ENCODE measurements around the gene MALL. TPM values are rescaled to one million over a fixed set of nuclear protein-coding genes. Genes with fewer than 3 reads are reported as not detected.
"Not testable (repeated sequence)": the region's sequence is repeated elsewhere in the genome, so short reads cannot be mapped to it uniquely, and the experiment has no call there.

The MALL gene
- total and polyA plus RNA-seq, 3 experiments from 2014 or later: 0.38 to 0.50 (median 0.47) TPM

GRCh38 chr2:110097506-110098220 lies 18.0 kb downstream of the MALL start:
- Histone ChIP-seq H3K27me3 (ENCODE audit: insufficient read depth, low read length, poor library complexity, severe bottlenecking) (no peaks in the 10 kb centered on the region), H3K9me3 (ENCODE audit: low read length) (no peaks in the 10 kb centered on the region), H3K4me3 (ENCODE audit: low read length) (no peak overlapping the region), H3K4me1 (ENCODE audit: insufficient read depth, low read length) (no peaks in the 10 kb centered on the region), H3K36me3 (ENCODE audit: insufficient read depth, low read length) (no peaks in the 10 kb centered on the region), H3K27ac (ENCODE audit: low read depth, low read length) (no peak overlapping the region)
- peaks cover 7 to 13% of the 10 kb centered on the region in 2 donors for H3K27me3 Mint-ChIP-seq
- POLR2A ChIA-PET: no interaction called here
- DNase-seq: no peak
- peaks cover 0 to 2% (median 0%) of the 10 kb centered on the region in 3 donors for H3K4me1 Mint-ChIP-seq
- H3K4me3 Mint-ChIP-seq: no peak overlapping the region
- no peaks in the 10 kb centered on the region for H3K36me3 Mint-ChIP-seq
- H3K9me3 Mint-ChIP-seq: no peaks in the 10 kb centered on the region
- no peak overlapping the region for H3K27ac Mint-ChIP-seq
- CTCF ChIA-PET: no interaction called here

- H3K9me3 Mint-ChIP-seq: no peaks in the 10 kb centered on the region
- DNase-seq: no peak
- Histone ChIP-seq H3K36me3 (ENCODE audit: insufficient read depth, low read length) (no peaks in the 10 kb centered on the region), H3K9me3 (ENCODE audit: low read length) (no peaks in the 10 kb centered on the region), H3K4me3 (ENCODE audit: low read length) (no peak overlapping the region), H3K27me3 (ENCODE audit: insufficient read depth, low read length, poor library complexity, severe bottlenecking) (no peaks in the 10 kb centered on the region), H3K4me1 (ENCODE audit: insufficient read depth, low read length) (no peaks in the 10 kb centered on the region), H3K27ac (ENCODE audit: low read depth, low read length) (no peak overlapping the region)
- H3K27ac Mint-ChIP-seq: no peak overlapping the region
- no peaks in the 10 kb centered on the region for H3K4me1 Mint-ChIP-seq
- peaks cover 0 to 5% of the 10 kb centered on the region in 2 donors for H3K27me3 Mint-ChIP-seq
- H3K36me3 Mint-ChIP-seq: no peaks in the 10 kb centered on the region
- ChIA-PET CTCF (no interaction called here), POLR2A (no interaction called here)
- no peak overlapping the region for H3K4me3 Mint-ChIP-seq
These were observed 19.5 kb downstream of the MALL start for GRCh38 chr2:110095994-110096633.

DNA sequence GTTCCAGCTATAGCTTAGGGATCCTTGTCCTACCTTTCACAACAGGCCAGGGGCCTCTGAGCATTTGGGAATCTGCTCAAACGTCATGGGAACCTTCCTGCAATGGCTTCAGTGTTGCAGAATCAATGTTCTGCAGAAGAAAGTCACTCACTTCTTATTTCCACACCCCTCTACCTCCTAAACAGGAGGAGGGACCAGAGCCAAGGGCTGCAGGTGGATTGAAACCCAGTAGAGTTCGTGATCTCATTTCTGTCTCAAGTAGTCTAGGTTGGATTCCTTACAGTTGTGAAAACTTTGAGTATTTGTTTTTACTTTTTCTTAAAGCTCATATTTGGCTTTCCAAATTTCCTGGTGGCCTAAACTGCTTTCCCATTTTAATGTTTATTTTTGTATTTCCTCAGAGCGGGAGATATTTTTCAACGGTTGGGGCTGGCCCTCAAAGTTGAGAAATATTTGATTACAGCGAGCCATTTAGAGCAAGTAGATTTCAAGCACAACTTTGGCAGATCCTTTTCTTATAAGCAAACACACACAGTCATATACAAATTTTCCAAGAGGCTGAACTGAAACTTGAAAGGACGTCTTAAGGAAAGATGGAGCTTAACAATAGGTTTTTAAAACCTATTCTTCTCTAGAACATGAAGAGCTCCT lies 20.6 kb downstream of the MALL start:
- CTCF ChIA-PET, H3K4me1 Mint-ChIP-seq: not testable (repeated sequence)

GRCh38 chr2:110093924-110094323 lies 21.7 kb downstream of the MALL start:
- H3K36me3 Mint-ChIP-seq; H3K27ac Mint-ChIP-seq; H3K36me3 ChIP-seq (ENCODE audit: insufficient read depth, low read length); H3K4me3 Mint-ChIP-seq; CTCF ChIA-PET; H3K4me1 ChIP-seq (ENCODE audit: insufficient read depth, low read length); DNase-seq; POLR2A ChIA-PET; H3K27me3 ChIP-seq (ENCODE audit: insufficient read depth, low read length, poor library complexity, severe bottlenecking); H3K4me3 ChIP-seq (ENCODE audit: low read length); H3K27me3 Mint-ChIP-seq; H3K9me3 Mint-ChIP-seq; H3K9me3 ChIP-seq (ENCODE audit: low read length); H3K27ac ChIP-seq (ENCODE audit: low read depth, low read length); H3K4me1 Mint-ChIP-seq: not testable (repeated sequence)

More for the DNA sequence above, 20.6 kb downstream of the MALL start:
- H3K27me3 ChIP-seq (ENCODE audit: insufficient read depth, low read length, poor library complexity, severe bottlenecking); DNase-seq; H3K9me3 ChIP-seq (ENCODE audit: low read length); H3K27ac Mint-ChIP-seq; H3K4me3 ChIP-seq (ENCODE audit: low read length); H3K36me3 Mint-ChIP-seq; H3K4me1 ChIP-seq (ENCODE audit: insufficient read depth, low read length); POLR2A ChIA-PET; H3K4me3 Mint-ChIP-seq; H3K27me3 Mint-ChIP-seq; H3K9me3 Mint-ChIP-seq; H3K27ac ChIP-seq (ENCODE audit: low read depth, low read length); H3K36me3 ChIP-seq (ENCODE audit: insufficient read depth, low read length): not testable (repeated sequence)

- H3K27ac ChIP-seq (ENCODE audit: low read depth, low read length); H3K27me3 Mint-ChIP-seq; H3K27ac Mint-ChIP-seq; H3K4me1 Mint-ChIP-seq; H3K27me3 ChIP-seq (ENCODE audit: insufficient read depth, low read length, poor library complexity, severe bottlenecking); H3K4me1 ChIP-seq (ENCODE audit: insufficient read depth, low read length); POLR2A ChIA-PET; H3K9me3 Mint-ChIP-seq; H3K36me3 Mint-ChIP-seq; H3K9me3 ChIP-seq (ENCODE audit: low read length); DNase-seq; H3K36me3 ChIP-seq (ENCODE audit: insufficient read depth, low read length); H3K4me3 ChIP-seq (ENCODE audit: low read length); CTCF ChIA-PET; H3K4me3 Mint-ChIP-seq: not testable (repeated sequence)
These were observed 25.5 kb downstream of the MALL start for GRCh38 chr2:110090164-110090563.

GRCh38 chr2:110083757-110084156 lies 31.9 kb downstream of the MALL start:
- H3K4me3 ChIP-seq (ENCODE audit: low read length); H3K4me1 ChIP-seq (ENCODE audit: insufficient read depth, low read length); H3K36me3 Mint-ChIP-seq; H3K27ac ChIP-seq (ENCODE audit: low read depth, low read length); DNase-seq; POLR2A ChIA-PET; H3K36me3 ChIP-seq (ENCODE audit: insufficient read depth, low read length); CTCF ChIA-PET; H3K27me3 ChIP-seq (ENCODE audit: insufficient read depth, low read length, poor library complexity, severe bottlenecking); H3K4me3 Mint-ChIP-seq; H3K27me3 Mint-ChIP-seq; H3K27ac Mint-ChIP-seq; H3K9me3 ChIP-seq (ENCODE audit: low read length); H3K9me3 Mint-ChIP-seq; H3K4me1 Mint-ChIP-seq: not testable (repeated sequence)

DNA sequence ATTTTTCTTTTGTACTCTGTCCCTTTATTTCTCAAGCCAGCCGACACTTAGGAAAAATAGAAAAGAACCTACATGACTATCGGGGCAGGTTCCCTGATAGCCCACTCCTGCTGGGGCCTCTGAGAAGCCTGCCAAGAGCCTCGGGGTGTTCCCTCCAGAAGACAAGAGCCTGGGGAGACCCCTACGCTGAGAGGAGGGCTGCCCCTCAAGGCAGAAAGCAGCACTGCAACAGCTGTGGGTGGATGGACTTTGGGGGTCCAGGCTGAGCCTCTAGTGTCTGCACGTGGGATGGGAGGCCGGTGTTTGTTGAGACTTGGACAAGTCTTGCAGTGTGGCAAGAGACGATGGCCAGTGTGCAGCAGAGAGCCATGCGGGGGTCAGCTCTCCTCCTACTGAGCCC lies 32.5 kb downstream of the MALL start:
- DNase-seq; H3K27me3 Mint-ChIP-seq; H3K27ac Mint-ChIP-seq; H3K4me3 ChIP-seq (ENCODE audit: low read length); H3K4me1 ChIP-seq (ENCODE audit: insufficient read depth, low read length); H3K4me1 Mint-ChIP-seq; CTCF ChIA-PET; H3K9me3 Mint-ChIP-seq; H3K36me3 ChIP-seq (ENCODE audit: insufficient read depth, low read length); H3K27ac ChIP-seq (ENCODE audit: low read depth, low read length); H3K36me3 Mint-ChIP-seq; H3K4me3 Mint-ChIP-seq; POLR2A ChIA-PET; H3K27me3 ChIP-seq (ENCODE audit: insufficient read depth, low read length, poor library complexity, severe bottlenecking); H3K9me3 ChIP-seq (ENCODE audit: low read length): not testable (repeated sequence)

DNA sequence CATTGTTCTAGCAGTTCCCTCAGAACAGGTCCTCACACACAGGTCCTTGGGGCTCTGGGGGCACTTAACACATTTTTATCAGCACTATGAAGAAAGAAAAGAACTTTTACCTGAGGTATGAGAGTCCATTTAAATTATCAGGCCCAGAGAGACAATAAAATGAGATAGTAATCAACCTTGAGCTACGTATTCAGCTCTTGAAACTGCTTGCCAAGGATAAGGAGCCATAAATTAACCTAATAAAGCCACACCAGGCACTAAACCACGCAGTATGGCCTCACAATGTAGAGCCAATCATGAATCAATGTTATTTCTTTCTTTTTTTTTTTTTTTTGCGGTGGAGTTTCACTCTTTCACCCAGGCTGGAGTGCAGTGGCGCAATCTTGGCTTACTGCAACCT lies 37.5 kb downstream of the MALL start:
- H3K4me3 ChIP-seq (ENCODE audit: low read length); H3K27ac Mint-ChIP-seq; H3K27me3 Mint-ChIP-seq; CTCF ChIA-PET; H3K9me3 ChIP-seq (ENCODE audit: low read length); H3K27ac ChIP-seq (ENCODE audit: low read depth, low read length); POLR2A ChIA-PET; H3K4me1 ChIP-seq (ENCODE audit: insufficient read depth, low read length); DNase-seq; H3K36me3 Mint-ChIP-seq; H3K9me3 Mint-ChIP-seq; H3K4me3 Mint-ChIP-seq; H3K36me3 ChIP-seq (ENCODE audit: insufficient read depth, low read length); H3K4me1 Mint-ChIP-seq; H3K27me3 ChIP-seq (ENCODE audit: insufficient read depth, low read length, poor library complexity, severe bottlenecking): not testable (repeated sequence)
